ENCODE data around the gene CYP1A2.

Gene CYP1A2

DNA sequence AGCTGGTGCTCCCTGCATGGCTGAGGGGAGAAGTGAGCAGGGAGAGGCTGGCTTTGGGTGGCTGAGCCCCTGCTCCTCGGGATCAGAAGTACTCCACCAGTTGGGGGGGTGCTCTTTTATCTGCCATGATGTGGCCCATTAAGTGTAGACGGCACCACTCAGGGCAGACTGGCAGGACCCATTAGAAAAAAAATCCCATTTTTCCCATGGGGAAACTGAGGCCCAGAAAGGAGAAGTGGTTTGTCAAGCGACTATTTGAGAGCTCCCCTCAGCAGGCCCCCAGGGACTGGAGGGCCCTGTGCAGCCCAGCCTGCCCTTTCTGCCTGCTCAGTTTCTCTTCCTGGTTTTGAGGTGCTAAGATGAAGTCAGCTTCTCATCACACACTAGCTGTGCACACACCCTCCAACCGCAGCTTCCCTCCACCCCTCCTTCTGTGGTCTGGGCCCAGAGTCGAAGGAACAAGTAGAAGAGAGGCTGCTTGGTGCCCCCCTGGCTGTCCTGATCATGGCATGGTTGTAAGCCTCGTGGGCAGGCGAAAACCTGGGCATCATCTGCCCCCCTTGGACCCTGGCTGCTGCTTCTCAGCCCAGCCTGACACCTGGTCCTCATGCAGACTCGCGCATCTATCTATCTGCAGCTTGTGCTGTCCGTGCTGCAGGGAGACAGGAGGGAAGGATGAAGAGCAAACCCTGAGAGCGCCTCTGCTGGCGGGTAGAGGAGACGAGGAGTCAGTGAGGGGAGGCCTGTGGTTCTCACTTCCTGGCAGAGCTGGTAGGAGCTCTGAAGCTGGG is 38.8 kb downstream of the CYP1A2 start:
- CTCF ChIA-PET, result interaction anchor here (0.6 to 35.2 kb wide), 24 partner anchors 12 to 413 kb away, joined by 3 to 1226 read pairs (median 4); partner anchors contain the start of genes CSK and FAM219B
- TF ChIP-seq, protein P1, sequence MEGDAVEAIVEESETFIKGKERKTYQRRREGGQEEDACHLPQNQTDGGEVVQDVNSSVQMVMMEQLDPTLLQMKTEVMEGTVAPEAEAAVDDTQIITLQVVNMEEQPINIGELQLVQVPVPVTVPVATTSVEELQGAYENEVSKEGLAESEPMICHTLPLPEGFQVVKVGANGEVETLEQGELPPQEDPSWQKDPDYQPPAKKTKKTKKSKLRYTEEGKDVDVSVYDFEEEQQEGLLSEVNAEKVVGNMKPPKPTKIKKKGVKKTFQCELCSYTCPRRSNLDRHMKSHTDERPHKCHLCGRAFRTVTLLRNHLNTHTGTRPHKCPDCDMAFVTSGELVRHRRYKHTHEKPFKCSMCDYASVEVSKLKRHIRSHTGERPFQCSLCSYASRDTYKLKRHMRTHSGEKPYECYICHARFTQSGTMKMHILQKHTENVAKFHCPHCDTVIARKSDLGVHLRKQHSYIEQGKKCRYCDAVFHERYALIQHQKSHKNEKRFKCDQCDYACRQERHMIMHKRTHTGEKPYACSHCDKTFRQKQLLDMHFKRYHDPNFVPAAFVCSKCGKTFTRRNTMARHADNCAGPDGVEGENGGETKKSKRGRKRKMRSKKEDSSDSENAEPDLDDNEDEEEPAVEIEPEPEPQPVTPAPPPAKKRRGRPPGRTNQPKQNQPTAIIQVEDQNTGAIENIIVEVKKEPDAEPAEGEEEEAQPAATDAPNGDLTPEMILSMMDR (IDR thresholded peaks at IDR 0.05; ENCODE audit: control extremely low read depth, extremely low read depth, low read depth, missing control alignments), result peak; percentile 78
- POLR2A ChIA-PET, result interaction anchor here (0.5 to 2.4 kb wide), 7 partner anchors 8 to 144 kb away, joined by 3 to 8 read pairs (median 4); no protein-coding TSS in a partner anchor
- peak; percentile 82 for DNase-seq (ENCODE audit: extremely low spot score)

DNA sequence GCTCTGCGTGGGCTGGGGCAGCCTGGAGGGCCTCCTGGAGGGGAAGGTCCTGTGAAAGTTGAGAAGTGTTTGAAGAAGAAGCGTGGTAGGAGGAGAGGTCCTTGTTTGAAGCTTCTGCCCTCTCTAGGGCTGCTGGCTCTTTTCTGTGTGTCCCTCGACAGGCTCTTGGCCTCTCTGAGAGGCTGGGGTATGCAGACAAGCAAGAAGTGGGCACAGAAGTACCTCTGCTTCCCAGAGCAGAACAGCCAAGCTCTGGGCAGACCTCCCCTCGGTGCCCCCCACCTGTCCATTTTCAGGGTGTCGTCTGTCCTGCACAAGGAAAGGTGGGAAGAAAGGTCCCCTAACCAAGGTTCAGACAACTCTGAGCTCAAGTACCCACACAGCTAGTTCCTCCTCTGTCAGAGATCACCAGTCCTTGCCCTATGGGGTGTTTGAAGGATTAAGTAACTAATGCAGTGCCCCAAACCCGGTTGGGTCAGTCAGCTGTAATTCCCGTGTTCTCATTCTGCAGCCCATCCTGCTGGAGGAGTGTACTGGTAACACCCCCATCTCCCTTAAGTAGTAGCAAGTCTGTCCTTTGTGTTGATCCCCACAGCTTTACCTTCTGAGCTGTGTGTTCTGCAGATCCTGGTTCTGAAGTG is 39.5 kb downstream of the CYP1A2 start:
- no peak for DNase-seq (ENCODE audit: extremely low spot score)
- TF ChIP-seq, protein P1 (IDR thresholded peaks at IDR 0.05; ENCODE audit: control extremely low read depth, extremely low read depth, low read depth, missing control alignments), result no peak
- POLR2A ChIA-PET, result interaction anchor here (0.7 to 2.4 kb wide), 6 partner anchors 8 to 122 kb away, joined by 3 to 8 read pairs (median 4); no protein-coding TSS in a partner anchor
- CTCF ChIA-PET, result interaction anchor here (0.7 to 35.2 kb wide), 23 partner anchors 11 to 414 kb away, joined by 3 to 1226 read pairs (median 4); partner anchors contain the start of genes CSK and FAM219B

DNA sequence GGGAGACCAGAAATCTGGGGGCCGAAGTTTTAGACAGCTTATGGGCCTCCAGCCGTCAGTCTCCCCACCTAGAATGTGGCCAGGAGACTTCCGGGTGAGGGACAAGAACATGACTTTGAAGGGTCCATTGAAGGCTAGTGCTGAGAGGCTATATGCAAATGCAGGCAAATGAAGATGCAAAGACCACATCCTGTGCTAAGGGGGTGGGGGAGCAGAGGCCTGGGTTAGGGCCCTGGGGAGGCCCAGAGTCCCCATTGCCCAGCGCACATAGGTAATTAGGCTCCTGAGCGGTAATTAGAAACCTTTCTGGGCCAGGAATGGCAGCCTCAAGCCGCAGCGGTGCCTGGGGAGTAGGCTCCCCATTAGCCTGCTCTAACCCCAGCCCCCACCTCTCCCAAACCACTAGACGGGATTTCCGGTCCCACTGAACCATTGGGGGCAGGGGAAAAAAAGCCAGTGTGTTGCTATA is 40.1 kb downstream of the CYP1A2 start:
- TF ChIP-seq, protein P1 (IDR thresholded peaks at IDR 0.05; ENCODE audit: control extremely low read depth, extremely low read depth, low read depth, missing control alignments), result no peak
- peak; percentile 75 for DNase-seq (ENCODE audit: extremely low spot score)
- CTCF ChIA-PET, result interaction anchor here (0.8 to 35.2 kb wide), 12 partner anchors 11 to 368 kb away, joined by 4 to 1226 read pairs (median 7); partner anchors contain the start of genes CSK and FAM219B
- POLR2A ChIA-PET, result interaction anchor here (0.7 to 2.4 kb wide), 3 partner anchors 11 to 123 kb away, joined by 4 to 8 read pairs (median 7); no protein-coding TSS in a partner anchor

DNA sequence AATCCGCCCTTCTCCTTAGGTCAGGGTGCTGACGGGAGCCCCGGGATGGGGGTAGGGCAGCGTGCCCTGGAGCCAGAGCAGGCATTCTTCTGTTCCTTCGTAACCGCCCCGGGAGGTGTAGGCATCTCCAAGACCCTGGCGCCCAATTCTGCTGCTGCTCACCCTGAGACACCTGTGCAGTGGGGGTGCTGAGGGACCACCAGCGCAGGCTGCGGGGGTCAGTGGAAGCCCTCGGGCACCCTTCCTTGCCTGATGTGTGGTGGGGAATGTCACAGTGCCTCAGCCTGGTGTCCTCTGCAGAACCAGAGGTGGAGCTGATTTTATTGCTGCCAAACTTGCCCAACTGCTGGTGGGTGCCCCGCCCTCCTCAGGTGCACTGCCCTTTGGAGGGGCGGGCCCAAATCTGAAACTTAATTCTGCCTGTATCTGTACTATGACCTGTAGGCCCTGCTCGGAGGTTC is 40.6 kb downstream of the CYP1A2 start:
- TF ChIP-seq, protein P1 (IDR thresholded peaks at IDR 0.05; ENCODE audit: control extremely low read depth, extremely low read depth, low read depth, missing control alignments), result no peak
- no peak for DNase-seq (ENCODE audit: extremely low spot score)
- POLR2A ChIA-PET, result no interaction called here
- CTCF ChIA-PET, result interaction anchor here (1.0 to 35.2 kb wide), 5 partner anchors 10 to 161 kb away, joined by 3 to 1226 read pairs (median 20); partner anchors contain the start of gene CSK

DNA sequence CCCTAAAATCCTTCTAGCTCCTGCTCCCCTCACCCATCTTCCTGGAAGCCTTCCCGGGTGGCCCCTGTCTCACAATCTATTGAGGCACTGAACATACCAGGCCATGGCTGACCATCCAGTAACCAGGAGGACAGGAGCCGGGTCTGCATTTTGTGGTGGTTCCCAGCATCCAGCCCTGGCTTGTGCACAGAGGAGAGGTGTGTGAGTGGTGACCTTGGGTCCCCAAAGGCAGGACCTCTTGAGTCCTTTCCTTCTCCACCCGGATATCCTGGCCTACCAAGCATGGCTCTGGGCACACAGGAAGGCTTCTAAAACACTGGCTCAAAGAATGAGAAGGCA is 41.1 kb downstream of the CYP1A2 start:
- TF ChIP-seq, protein P1 (IDR thresholded peaks at IDR 0.05; ENCODE audit: control extremely low read depth, extremely low read depth, low read depth, missing control alignments), result no peak
- POLR2A ChIA-PET, result no interaction called here
- CTCF ChIA-PET, result interaction anchor here (0.9 to 35.2 kb wide), 5 partner anchors 10 to 112 kb away, joined by 3 to 1226 read pairs (median 3); partner anchors contain the start of gene CSK
- no peak for DNase-seq (ENCODE audit: extremely low spot score)

All from GM10248 (cell line).